ENCODE data around the gene AARS2.
"Not testable (repeated sequence)": the region's sequence is repeated elsewhere in the genome, so short reads cannot be mapped to it uniquely, and the experiment has no call there.

Gene AARS2

GRCh38 chr6:44352259-44352658 is 39.1 kb upstream of the AARS2 start:
- H3K4me3 ChIP-seq (ENCODE audit: low read depth, low read length), result no peak overlapping the region
- no peak for TF ChIP-seq CTCF (IDR thresholded peaks at IDR 0.05; ENCODE audit: insufficient read depth, low read depth, low read length, missing control alignments)
- DNase-seq (ENCODE audit: low read depth), result no peak

GRCh38 chr6:44350650-44350994 is 37.5 kb upstream of the AARS2 start:
- H3K4me3 ChIP-seq (ENCODE audit: low read depth, low read length); DNase-seq (ENCODE audit: low read depth): not testable (repeated sequence)

GRCh38 chr6:44349904-44350649 is 36.9 kb upstream of the AARS2 start:
- DNase-seq (ENCODE audit: low read depth), result no peak
- no peak overlapping the region for H3K4me3 ChIP-seq (ENCODE audit: low read depth, low read length)
- no peak for TF ChIP-seq CTCF (IDR thresholded peaks at IDR 0.05; ENCODE audit: insufficient read depth, low read depth, low read length, missing control alignments)

- not testable (repeated sequence) for H3K4me3 ChIP-seq (ENCODE audit: low read depth, low read length); DNase-seq (ENCODE audit: low read depth)
Measured at GRCh38 chr6:44346818-44347217, 33.7 kb upstream of the AARS2 start.

- no peak for TF ChIP-seq CTCF (IDR thresholded peaks at IDR 0.05; ENCODE audit: insufficient read depth, low read depth, low read length, missing control alignments)
- H3K4me3 ChIP-seq (ENCODE audit: low read depth, low read length), result no peak within 1 kb of the TSS
- no peak for DNase-seq (ENCODE audit: low read depth)
Measured at GRCh38 chr6:44342489-44342888, 29.3 kb upstream of the AARS2 start, which contains the start of gene SPATS1. TSS of gene SPATS1 (plus strand) at chr6:44342650. CDS start at chr6:44343096, 446 bp downstream.

- DNase-seq (ENCODE audit: low read depth), result no peak
- TF ChIP-seq CTCF (IDR thresholded peaks at IDR 0.05; ENCODE audit: insufficient read depth, low read depth, low read length, missing control alignments), result no peak
Measured at GRCh38 chr6:44342052-44342451, 28.9 kb upstream of the AARS2 start.

GRCh38 chr6:44341095-44341890 is 28.1 kb upstream of the AARS2 start:
- no peak overlapping the region for H3K4me3 ChIP-seq (ENCODE audit: low read depth, low read length)
- DNase-seq (ENCODE audit: low read depth), result no peak
- no peak for TF ChIP-seq CTCF (IDR thresholded peaks at IDR 0.05; ENCODE audit: insufficient read depth, low read depth, low read length, missing control alignments)

More at GRCh38 chr6:44342052-44342451, 28.9 kb upstream of the AARS2 start:
- H3K4me3 ChIP-seq (ENCODE audit: low read depth, low read length), result no peak overlapping the region
